ENCODE measurements around the gene AVP. TPM values are rescaled to one million over a fixed set of nuclear protein-coding genes. Genes with fewer than 3 reads are reported as not detected.

Gene AVP, protein sequence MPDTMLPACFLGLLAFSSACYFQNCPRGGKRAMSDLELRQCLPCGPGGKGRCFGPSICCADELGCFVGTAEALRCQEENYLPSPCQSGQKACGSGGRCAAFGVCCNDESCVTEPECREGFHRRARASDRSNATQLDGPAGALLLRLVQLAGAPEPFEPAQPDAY
- total RNA-seq (2022; extraction: Qiagen RNA extraction; ENCODE audit: low read depth): not detected in 5 replicates

DNA sequence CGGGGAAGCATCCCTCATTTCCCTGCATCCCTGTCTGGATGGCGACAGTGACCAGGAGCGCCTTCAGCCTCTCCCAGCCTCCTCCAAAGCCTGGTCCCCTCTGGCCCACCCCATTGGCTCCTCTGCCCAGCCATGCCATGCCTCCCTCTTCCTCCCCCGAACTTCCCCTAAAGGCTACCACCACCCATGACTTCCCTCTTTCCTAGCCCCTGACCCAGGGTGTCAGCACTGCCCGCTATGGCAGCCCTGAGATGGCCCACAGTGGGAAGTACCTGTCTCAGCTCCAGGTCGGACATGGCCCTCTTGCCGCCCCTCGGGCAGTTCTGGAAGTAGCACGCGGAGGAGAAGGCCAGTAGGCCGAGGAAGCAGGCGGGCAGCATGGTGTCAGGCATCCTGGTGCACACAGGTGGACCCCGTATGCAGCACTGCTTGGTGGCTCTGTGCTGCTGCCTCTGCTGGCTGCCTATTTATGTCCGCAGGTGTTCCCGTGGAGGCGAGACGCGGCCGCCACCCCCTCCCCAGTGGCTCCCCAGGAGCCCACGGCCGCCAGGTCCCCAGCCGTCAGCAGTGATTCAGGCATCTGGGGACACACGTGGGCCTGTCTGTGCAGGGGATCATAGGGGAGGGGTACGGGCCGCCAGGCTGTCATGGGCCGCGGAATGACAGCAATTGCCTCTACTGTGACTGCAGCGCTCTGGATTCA lies at the start of gene AVP:
Gene AVP (minus strand): TSS at position 442 of the 703 bp plus-strand sequence. CDS start 50 bp downstream, at position 392.

GRCh38 chr20:3071610-3072529 lies 12.7 kb downstream of the AVP start, which contains the start of gene OXT:
Gene OXT, plus strand, starts transcription at chr20:3071620. Its CDS starts 36 bp downstream, at chr20:3071656.

GRCh38 chr20:3045816-3046676 lies 38.5 kb downstream of the AVP start, which contains the start of gene MRPS26:
Gene MRPS26, plus strand, starts transcription at chr20:3046052. Its CDS starts 17 bp downstream, at chr20:3046069.

DNA sequence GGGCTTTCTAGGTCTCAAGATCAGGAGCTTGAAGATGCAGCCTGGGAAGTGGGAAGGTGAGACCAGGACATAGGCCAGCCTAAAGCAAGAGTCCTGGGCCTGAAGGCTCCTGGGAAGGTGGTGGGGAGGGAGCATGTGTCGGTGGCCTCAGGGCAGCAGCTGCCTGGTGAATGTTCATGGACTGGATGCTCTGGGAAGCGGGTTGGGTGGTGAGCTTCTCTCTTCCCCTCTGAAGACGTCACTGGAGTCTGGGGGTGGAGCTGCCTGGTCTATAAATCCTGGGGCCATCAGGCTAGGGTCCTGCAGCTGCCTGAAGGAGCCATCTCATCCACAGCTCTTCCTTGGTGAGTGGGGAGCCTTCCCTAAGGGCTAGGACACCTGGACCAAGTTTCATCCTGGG lies 41.2 kb downstream of the AVP start, which contains the start of gene GNRH2:
Gene GNRH2 (plus strand): TSS at position 301 of the 400 bp plus-strand sequence. CDS start 793 bp downstream, outside the sequence.

Other genes starting within 250 kb of the AVP start
- gene PCED1A, start 244.1 kb downstream of the AVP start, total RNA-seq (2022; extraction: Qiagen RNA extraction; ENCODE audit: low read depth): 20.5 to 32.2 TPM (median 30.2 TPM) in 5 replicates
- 27.4 to 36.9 TPM (median 31.6 TPM) in 5 replicates for gene VPS16, start 244.0 kb downstream of the AVP start, total RNA-seq (2022; extraction: Qiagen RNA extraction; ENCODE audit: low read depth)
- gene PTPRA, start 211.2 kb downstream of the AVP start, total RNA-seq (2022; extraction: Qiagen RNA extraction; ENCODE audit: low read depth): 32.1 to 40.1 TPM (median 37.5 TPM) in 5 replicates
- 0.15 to 0.37 TPM (median 0.20 TPM) in 3 of 5 replicates, not detected in the others for gene GNRH2, start 41.1 kb downstream of the AVP start, total RNA-seq (2022; extraction: Qiagen RNA extraction; ENCODE audit: low read depth)
- gene MRPS26, start 38.7 kb downstream of the AVP start, total RNA-seq (2022; extraction: Qiagen RNA extraction; ENCODE audit: low read depth): 106 to 168 TPM (median 150 TPM) in 5 replicates
- gene OXT, start 13.1 kb downstream of the AVP start, total RNA-seq (2022; extraction: Qiagen RNA extraction; ENCODE audit: low read depth): not detected in 5 replicates
- 43.5 to 49.0 TPM (median 44.1 TPM) in 5 replicates for gene FASTKD5, start 75.1 kb upstream of the AVP start, total RNA-seq (2022; extraction: Qiagen RNA extraction; ENCODE audit: low read depth)
- gene UBOX5, start 75.1 kb upstream of the AVP start, total RNA-seq (2022; extraction: Qiagen RNA extraction; ENCODE audit: low read depth): 2.9 to 4.0 TPM (median 3.6 TPM) in 5 replicates
- gene LZTS3, start 88.8 kb upstream of the AVP start, total RNA-seq (2022; extraction: Qiagen RNA extraction; ENCODE audit: low read depth): 2.5 to 2.9 TPM (median 2.7 TPM) in 5 replicates
- gene DDRGK1, start 120.0 kb upstream of the AVP start, total RNA-seq (2022; extraction: Qiagen RNA extraction; ENCODE audit: low read depth): 75.9 to 100 TPM (median 94.3 TPM) in 5 replicates
- gene ITPA, start 124.8 kb upstream of the AVP start, total RNA-seq (2022; extraction: Qiagen RNA extraction; ENCODE audit: low read depth): 122 to 136 TPM (median 128 TPM) in 5 replicates
- 4.0 to 5.8 TPM (median 5.3 TPM) in 5 replicates for gene SLC4A11, start 154.5 kb upstream of the AVP start, total RNA-seq (2022; extraction: Qiagen RNA extraction; ENCODE audit: low read depth)

All from A549 treated with CpdA at 1 μM for 4 hours (cell line).